Smooth muscle cell (in vitro differentiated cells): Measurements from ENCODE around the gene DBN1. TPM values are rescaled to one million over a fixed set of nuclear protein-coding genes. Genes with fewer than 3 reads are reported as not detected.

Experiments
- DNase-seq: peaks from one replicate; lab custom pipeline; 2025; ENCODE audit not compliant: unreplicated experiment; lab: John Stamatoyannopoulos, UW
- H2AFZ ChIP-seq: fragments of 200-600 bp; sonication (generic); 2 replicates; pipeline ENCODE4 v1.6.0; 2016; ENCODE audit warnings: antibody characterized with exemption, low read depth, mild to moderate bottlenecking
- H3F3A ChIP-seq: fragments of 200-600 bp; sonication (generic); 2 replicates; pipeline ENCODE4 v1.6.0; 2017; ENCODE audit warnings: antibody characterized with exemption, low read depth
- H3K27ac ChIP-seq: fragments of 200-600 bp; sonication (generic); 2 replicates; pipeline ENCODE4 v1.5.1; 2016; ENCODE audit warnings: low read depth, mild to moderate bottlenecking
- H3K27me3 ChIP-seq: fragments of 200-600 bp; sonication (generic); 2 replicates; pipeline ENCODE4 v1.6.1; 2016; ENCODE audit warnings: low read depth, mild to moderate bottlenecking
- H3K36me3 ChIP-seq: fragments of 200-600 bp; sonication (generic); 2 replicates; pipeline ENCODE4 v1.5.1; 2016; ENCODE audit warnings: low read depth
- H3K4me1 ChIP-seq: fragments of 200-600 bp; sonication (generic); 2 replicates; pipeline ENCODE4 v1.5.1; 2016; ENCODE audit warnings: low read depth
- H3K4me2 ChIP-seq: fragments of 200-600 bp; sonication (generic); 2 replicates; pipeline ENCODE4 v1.6.0; 2016; ENCODE audit warnings: mild to moderate bottlenecking
- H3K4me3 ChIP-seq: fragments of 200-600 bp; sonication (generic); 2 replicates; pipeline ENCODE4 v1.5.1; 2016; ENCODE audit warnings: mild to moderate bottlenecking
- H3K79me2 ChIP-seq: fragments of 200-600 bp; sonication (generic); 2 replicates; pipeline ENCODE4 v1.6.0; 2016; ENCODE audit warnings: low read depth, mild to moderate bottlenecking
- H3K9ac ChIP-seq: fragments of 200-600 bp; sonication (generic); 2 replicates; pipeline ENCODE4 v1.6.0; 2016; ENCODE audit warnings: low read depth
- H3K9me3 ChIP-seq: fragments of 200-600 bp; sonication (generic); replicated peaks from 2 replicates; pipeline ENCODE4 v1.5.1; 2016; ENCODE audit warnings: low read depth
- H4K20me1 ChIP-seq: fragments of 200-600 bp; sonication (generic); 2 replicates; pipeline ENCODE4 v1.6.0; 2016; ENCODE audit warnings: low read depth
- WGBS: methylation state at CpG from one replicate; pipeline ENCODE4 v1.1.7; 2016; ENCODE audit warnings: low lambda C conversion rate; 5-methylcytosine and 5-hydroxymethylcytosine counted together
- polyA plus RNA-seq: library from polyadenylated mRNA; unstranded; fragments of >200 nt; fragmentation: Nextera tagmentation; extraction: Ambion mirVana; gene quantifications from 2 replicates; pipeline ENCODE4 v1.2.1, GENCODE V29; 2016
- total RNA-seq: library from RNA; depleted of rRNA; stranded (reverse); fragments of >200 nt; gene quantifications from 2 replicates; pipeline ENCODE4 v1.2.3, GENCODE V29; 2014
- TF ChIP-seq, protein P1 (sequence below): fragments of 200-600 bp; sonication (generic); IDR thresholded peaks from 2 replicates; pipeline ENCODE4 v1.5.1; 2017; ENCODE audit warnings: borderline replicate concordance, mild to moderate bottlenecking, antibody characterized with exemption; ENCODE audit not compliant: insufficient read depth, poor library complexity, severe bottlenecking

The DBN1 gene
- total and polyA plus RNA-seq, 2 experiments from 2014 or later, result 116 to 202 TPM

GRCh38 chr5:177477701-177478477 lies 4.5 kb upstream of the DBN1 start:
- 96% methylated on average over 13 of the region's 13 CpGs for WGBS
- H3K4me2 ChIP-seq, result no peak overlapping the region

GRCh38 chr5:177476531-177477233 lies 3.2 kb upstream of the DBN1 start:
- DNase-seq, result no peak
- Histone ChIP-seq H3K9me3 (no peaks in the 10 kb centered on the region), H3K79me2 (peaks cover 13% of the 10 kb centered on the region), H3K27ac (no peak overlapping the region), H3K4me2 (no peak overlapping the region), H3K9ac (no peak overlapping the region), H4K20me1 (peaks cover 43% of the 10 kb centered on the region), H3K27me3 (no peaks in the 10 kb centered on the region), H3K4me3 (no peak overlapping the region), H3K4me1 (peaks cover 12% of the 10 kb centered on the region), H3F3A (peaks cover 46% of the 10 kb centered on the region), H3K36me3 (no peaks in the 10 kb centered on the region), H2AFZ (no peak overlapping the region)
- TF ChIP-seq, protein P1, sequence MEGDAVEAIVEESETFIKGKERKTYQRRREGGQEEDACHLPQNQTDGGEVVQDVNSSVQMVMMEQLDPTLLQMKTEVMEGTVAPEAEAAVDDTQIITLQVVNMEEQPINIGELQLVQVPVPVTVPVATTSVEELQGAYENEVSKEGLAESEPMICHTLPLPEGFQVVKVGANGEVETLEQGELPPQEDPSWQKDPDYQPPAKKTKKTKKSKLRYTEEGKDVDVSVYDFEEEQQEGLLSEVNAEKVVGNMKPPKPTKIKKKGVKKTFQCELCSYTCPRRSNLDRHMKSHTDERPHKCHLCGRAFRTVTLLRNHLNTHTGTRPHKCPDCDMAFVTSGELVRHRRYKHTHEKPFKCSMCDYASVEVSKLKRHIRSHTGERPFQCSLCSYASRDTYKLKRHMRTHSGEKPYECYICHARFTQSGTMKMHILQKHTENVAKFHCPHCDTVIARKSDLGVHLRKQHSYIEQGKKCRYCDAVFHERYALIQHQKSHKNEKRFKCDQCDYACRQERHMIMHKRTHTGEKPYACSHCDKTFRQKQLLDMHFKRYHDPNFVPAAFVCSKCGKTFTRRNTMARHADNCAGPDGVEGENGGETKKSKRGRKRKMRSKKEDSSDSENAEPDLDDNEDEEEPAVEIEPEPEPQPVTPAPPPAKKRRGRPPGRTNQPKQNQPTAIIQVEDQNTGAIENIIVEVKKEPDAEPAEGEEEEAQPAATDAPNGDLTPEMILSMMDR, result no peak
- WGBS, result 85% methylated on average over 18 of the region's 18 CpGs

More at GRCh38 chr5:177477701-177478477, 4.5 kb upstream of the DBN1 start:
- H3K9ac ChIP-seq, result no peak overlapping the region
- peaks cover 4% of the 10 kb centered on the region for H3K4me1 ChIP-seq
- H3K9me3 ChIP-seq, result no peaks in the 10 kb centered on the region
- H3K79me2 ChIP-seq, result peaks cover 1% of the 10 kb centered on the region
- H4K20me1 ChIP-seq, result peaks cover 43% of the 10 kb centered on the region
- H3K27ac ChIP-seq, result peak overlapping the region; percentile 11
- no peaks in the 10 kb centered on the region for H3K36me3 ChIP-seq
- TF ChIP-seq, protein P1, result no peak
- H2AFZ ChIP-seq, result no peak overlapping the region
- no peaks in the 10 kb centered on the region for H3K27me3 ChIP-seq
- no peak overlapping the region for H3K4me3 ChIP-seq
- no peak for DNase-seq
- H3F3A ChIP-seq, result peaks cover 47% of the 10 kb centered on the region

DNA sequence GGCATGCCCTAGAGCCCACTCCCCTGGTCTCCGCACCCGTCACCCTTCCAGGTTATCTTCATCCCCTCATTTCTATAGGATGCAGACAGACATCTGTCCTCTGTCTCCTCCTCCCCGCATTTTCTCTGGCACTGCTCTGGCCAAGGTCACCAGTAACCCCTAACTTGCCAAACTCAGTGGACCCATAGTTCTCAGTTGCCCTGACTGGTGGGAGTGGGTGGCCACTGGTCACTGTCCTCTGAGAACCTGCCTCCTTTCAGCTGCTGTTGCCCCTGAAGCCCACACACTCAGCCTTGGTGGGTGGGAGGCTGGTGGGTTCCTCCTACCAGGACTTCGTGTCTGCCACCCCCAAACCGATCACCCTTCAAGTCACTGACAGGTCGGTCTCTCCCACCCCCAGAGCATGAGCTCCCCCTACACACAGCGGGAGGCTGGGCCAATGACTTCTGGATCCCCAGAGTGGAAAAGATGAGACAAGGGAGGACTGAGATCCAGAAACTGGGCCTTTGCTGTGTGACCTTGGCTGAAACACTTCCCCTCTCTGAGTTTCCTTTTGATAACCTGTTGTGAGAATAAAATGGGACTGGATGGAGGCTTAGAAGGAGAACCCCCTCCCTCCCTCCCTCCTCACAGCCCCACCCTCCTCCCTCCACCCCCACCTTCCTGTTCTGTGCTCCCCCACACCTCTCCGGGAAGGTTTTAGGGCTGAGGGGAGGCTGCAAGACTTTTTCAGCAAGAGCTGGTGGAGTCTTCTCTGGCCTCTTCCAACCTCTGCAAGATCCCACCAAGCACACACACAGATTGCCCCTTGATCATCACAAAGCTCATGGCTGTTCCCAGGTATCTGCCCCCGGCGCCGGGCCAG lies 2.4 kb upstream of the DBN1 start:
- Histone ChIP-seq H3K27me3 (no peaks in the 10 kb centered on the region), H3K27ac (no peak overlapping the region), H2AFZ (no peak overlapping the region), H4K20me1 (peaks cover 43% of the 10 kb centered on the region), H3K9me3 (no peaks in the 10 kb centered on the region), H3F3A (peaks cover 41% of the 10 kb centered on the region), H3K79me2 (peaks cover 22% of the 10 kb centered on the region), H3K4me2 (no peak overlapping the region), H3K36me3 (no peaks in the 10 kb centered on the region), H3K9ac (no peak overlapping the region), H3K4me1 (peaks cover 20% of the 10 kb centered on the region), H3K4me3 (no peak overlapping the region)
- no peak for DNase-seq
- 74% methylated on average over 11 of the region's 11 CpGs for WGBS
- TF ChIP-seq, protein P1, result no peak
